SW480 (cell line): ENCODE data around the gene DNAJB12.
"Not testable (repeated sequence)": the region's sequence is repeated elsewhere in the genome, so short reads cannot be mapped to it uniquely, and the experiment has no call there.

Experiments
- DNase-seq: peaks from one replicate; pipeline ENCODE4 v3.0.0-alpha.2; 2016; ENCODE audit warnings: low spot score

The DNAJB12 gene

GRCh38 chr10:72316748-72317435 is 37.8 kb downstream of the DNAJB12 start:
- DNase-seq = no peak

- DNase-seq = no peak
Measured at GRCh38 chr10:72316386-72316700, 38.4 kb downstream of the DNAJB12 start.

GRCh38 chr10:72315611-72316385 is 38.9 kb downstream of the DNAJB12 start:
- DNase-seq = no peak

- DNase-seq = no peak
Measured at GRCh38 chr10:72315054-72315453, 39.7 kb downstream of the DNAJB12 start.

GRCh38 chr10:72314263-72314662 is 40.5 kb downstream of the DNAJB12 start:
- DNase-seq = no peak

GRCh38 chr10:72312865-72313391 is 41.8 kb downstream of the DNAJB12 start:
- DNase-seq = no peak

GRCh38 chr10:72311667-72312066 is 43.1 kb downstream of the DNAJB12 start:
- DNase-seq = no peak

- no peak for DNase-seq
Measured at GRCh38 chr10:72310636-72311035, 44.1 kb downstream of the DNAJB12 start.

GRCh38 chr10:72310241-72310633 is 44.5 kb downstream of the DNAJB12 start:
- peak; percentile 77 for DNase-seq

GRCh38 chr10:72309290-72310240 is 45.2 kb downstream of the DNAJB12 start:
- DNase-seq = peak; percentile 43

GRCh38 chr10:72308320-72308987 is 46.3 kb downstream of the DNAJB12 start:
- peak; percentile 55 for DNase-seq

GRCh38 chr10:72307711-72308110 is 47.0 kb downstream of the DNAJB12 start:
- DNase-seq = not testable (repeated sequence)

- DNase-seq = no peak
Measured at GRCh38 chr10:72306215-72306760, 48.4 kb downstream of the DNAJB12 start.

- DNase-seq = no peak
Measured at GRCh38 chr10:72303424-72304128, 51.1 kb downstream of the DNAJB12 start.

- no peak for DNase-seq
Measured at GRCh38 chr10:72298592-72299519, 55.9 kb downstream of the DNAJB12 start.

- DNase-seq = peak; percentile 96
Measured at GRCh38 chr10:72297805-72298591, 56.7 kb downstream of the DNAJB12 start.

- peak; percentile 90 for DNase-seq
Measured at GRCh38 chr10:72297281-72297804, 57.4 kb downstream of the DNAJB12 start.

- DNase-seq = not testable (repeated sequence)
Measured at GRCh38 chr10:72296829-72297280, 57.9 kb downstream of the DNAJB12 start.
